Neuronal stem cell (in vitro differentiated cells): ENCODE data around the gene IPCEF1.
"Not testable (repeated sequence)": the region's sequence is repeated elsewhere in the genome, so short reads cannot be mapped to it uniquely, and the experiment has no call there.

Experiments used
- DNase-seq: peaks from one replicate; pipeline ENCODE4 v3.0.0-alpha.2; 2013; ENCODE audit warnings: low spot score
- H2AFZ ChIP-seq: one replicate; pipeline ENCODE4 v1.6.1; 2013; ENCODE audit warnings: mild to moderate bottlenecking, low read length, inconsistent platforms
- H2AK5ac ChIP-seq: 2 replicates; pipeline ENCODE4 v1.6.1; 2013; ENCODE audit warnings: low read depth, mild to moderate bottlenecking, inconsistent platforms, low read length, moderate library complexity, mixed read lengths
- H2BK120ac ChIP-seq: 2 replicates; pipeline ENCODE4 v1.6.1; 2013; ENCODE audit warnings: low read depth, mild to moderate bottlenecking, inconsistent platforms, low read length, moderate library complexity, mixed read lengths
- H2BK12ac ChIP-seq: one replicate; pipeline ENCODE4 v1.6.1; 2013; ENCODE audit warnings: low read length, inconsistent platforms
- H2BK15ac ChIP-seq: 2 replicates; pipeline ENCODE4 v1.6.1; 2013; ENCODE audit warnings: mild to moderate bottlenecking, low read length, inconsistent platforms, mixed read lengths
- H2BK5ac ChIP-seq: one replicate; pipeline ENCODE4 v1.6.1; 2013; ENCODE audit warnings: inconsistent platforms, mild to moderate bottlenecking, low read length, moderate library complexity
- H3K14ac ChIP-seq: one replicate; pipeline ENCODE4 v1.6.1; 2013; ENCODE audit warnings: low read length, inconsistent platforms
- H3K18ac ChIP-seq: 2 replicates; pipeline ENCODE4 v1.6.1; 2013; ENCODE audit warnings: low read length, inconsistent platforms
- H3K23ac ChIP-seq: 2 replicates; pipeline ENCODE4 v1.6.1; 2013; ENCODE audit warnings: low read depth, mild to moderate bottlenecking, mixed read lengths, low read length, inconsistent platforms; ENCODE audit not compliant: poor library complexity
- H3K27ac ChIP-seq: replicated peaks from 3 replicates; pipeline ENCODE4 v1.5.1; 2013; ENCODE audit warnings: low read length, inconsistent platforms
- H3K27me3 ChIP-seq, 3 experiments: 2 replicates each; pipeline ENCODE4 v1.6.1; 2013; ENCODE audit warnings: low read length in 3 of 3, mild to moderate bottlenecking in 2 of 3, inconsistent platforms in 1 of 3, low read depth in 1 of 3, mixed read lengths in 1 of 3, moderate library complexity in 1 of 3; ENCODE audit not compliant: control insufficient read depth in 3 of 3, insufficient read depth in 3 of 3
- H3K36me3 ChIP-seq, 2 donors: replicated peaks in 1 of 2; 2 replicates each; pipeline ENCODE4 v1.6.1; 2013; ENCODE audit warnings: low read length in 2 of 2; ENCODE audit not compliant: control insufficient read depth in 2 of 2, insufficient read depth in 2 of 2
- H3K4ac ChIP-seq: 2 replicates; pipeline ENCODE4 v1.6.1; 2013; ENCODE audit warnings: inconsistent platforms, mild to moderate bottlenecking, low read length, moderate library complexity
- H3K4me1 ChIP-seq, 2 donors: 1 replicate in 1 of 2; 2 replicates in 1 of 2; pipeline ENCODE4 v1.6.1; 2013; ENCODE audit warnings: low read length in 2 of 2, low read depth in 1 of 2; ENCODE audit not compliant: control insufficient read depth in 2 of 2, insufficient read depth in 1 of 2
- H3K4me2 ChIP-seq: one replicate; pipeline ENCODE4 v1.6.1; 2013; ENCODE audit warnings: mild to moderate bottlenecking, low read length, inconsistent platforms; ENCODE audit not compliant: insufficient read depth, poor library complexity, severe bottlenecking
- H3K4me3 ChIP-seq, 2 donors: 2 replicates each; pipeline ENCODE4 v1.5.1; 2013; ENCODE audit warnings: low read length in 2 of 2, mild to moderate bottlenecking in 2 of 2, inconsistent platforms in 1 of 2, moderate library complexity in 1 of 2
- H3K79me1 ChIP-seq: one replicate; pipeline ENCODE4 v1.6.1; 2013; ENCODE audit warnings: low read depth, mild to moderate bottlenecking, inconsistent platforms, low read length, moderate library complexity
- H3K9ac ChIP-seq: one replicate; pipeline ENCODE4 v1.6.1; 2013; ENCODE audit warnings: mild to moderate bottlenecking, low read depth, low read length, inconsistent platforms; ENCODE audit not compliant: poor library complexity
- H3K9me3 ChIP-seq, 2 donors: replicated peaks in 1 of 2; 2 replicates each; pipeline versions ENCODE3 to v1.6.1; 2013; ENCODE audit warnings: low read length in 2 of 2, mild to moderate bottlenecking in 2 of 2, inconsistent platforms in 1 of 2, low read depth in 1 of 2, mixed read lengths in 1 of 2, moderate library complexity in 1 of 2; ENCODE audit not compliant: control insufficient read depth in 2 of 2, insufficient read depth in 1 of 2
- H4K8ac ChIP-seq: one replicate; pipeline ENCODE4 v1.6.1; 2013; ENCODE audit warnings: low read depth, mild to moderate bottlenecking, inconsistent platforms, low read length, moderate library complexity
- H4K91ac ChIP-seq: one replicate; pipeline ENCODE4 v1.6.1; 2013; ENCODE audit warnings: low read length, low read depth, mild to moderate bottlenecking, inconsistent platforms; ENCODE audit not compliant: poor library complexity
- WGBS, 2 donors: extraction: QIAGEN DNeasy Blood & Tissue Kit; methylation state at CpG; one replicate each; pipeline ENCODE4 v1.1.7; 2013; ENCODE audit warnings: missing lambda C conversion rate in 2 of 2, mixed read lengths in 1 of 2; ENCODE audit not compliant: insufficient read length in 2 of 2, insufficient replicate concordance in 1 of 2; ENCODE audit errors: extremely low coverage in 2 of 2; 5-methylcytosine and 5-hydroxymethylcytosine counted together

Gene IPCEF1

GRCh38 chr6:154241581-154241980 is 115.0 kb downstream of the IPCEF1 start:
- Histone ChIP-seq H2BK120ac (no peak overlapping the region), H2BK15ac (no peak overlapping the region), H3K9ac (no peak overlapping the region), H3K4ac (no peak overlapping the region), H3K14ac (no peak overlapping the region), H3K4me2 (no peak overlapping the region), H2AK5ac (no peak overlapping the region), H4K8ac (no peak overlapping the region), H3K9me3 (no peaks in the 10 kb centered on the region), H3K4me1 (peaks cover 0 to 4% of the 10 kb centered on the region in 2 donors), H2BK5ac (no peak overlapping the region), H3K23ac (no peak overlapping the region), H2BK12ac (no peak overlapping the region), H3K18ac (no peak overlapping the region), H2AFZ (no peak overlapping the region), H3K4me3 (no peak overlapping the region), H4K91ac (no peak overlapping the region), H3K27me3 (no peaks in the 10 kb centered on the region), H3K36me3 (no peaks in the 10 kb centered on the region), H3K79me1 (no peaks in the 10 kb centered on the region), H3K27ac (no peak overlapping the region)
- no peak for DNase-seq
- WGBS, 2 donors: no CpG with 5 or more reads among the region's 8 CpGs

- not testable (repeated sequence) for H3K4me2 ChIP-seq
- no CpG with 5 or more reads among the region's 11 CpGs for WGBS, 2 donors
Observed at GRCh38 chr6:154241061-154241460, 115.5 kb downstream of the IPCEF1 start.

GRCh38 chr6:154239392-154239791 is 117.2 kb downstream of the IPCEF1 start:
- DNase-seq: no peak
- Histone ChIP-seq H2AFZ (no peak overlapping the region), H3K9ac (no peak overlapping the region), H3K9me3 (no peaks in the 10 kb centered on the region), H2BK15ac (no peak overlapping the region), H4K91ac (no peak overlapping the region), H3K23ac (no peak overlapping the region), H3K18ac (no peak overlapping the region), H2BK120ac (no peak overlapping the region), H3K27ac (no peak overlapping the region), H3K79me1 (no peaks in the 10 kb centered on the region), H4K8ac (no peak overlapping the region), H2AK5ac (no peak overlapping the region), H3K4me1 (peaks cover 0 to 2% of the 10 kb centered on the region in 2 donors), H3K4me2 (no peak overlapping the region), H3K14ac (no peak overlapping the region), H2BK12ac (no peak overlapping the region), H3K36me3 (no peaks in the 10 kb centered on the region), H3K27me3 (no peaks in the 10 kb centered on the region), H3K4me3 (no peak overlapping the region), H2BK5ac (no peak overlapping the region), H3K4ac (no peak overlapping the region)
- WGBS, 2 donors: no CpG with 5 or more reads among the region's 7 CpGs

More at GRCh38 chr6:154241061-154241460, 115.5 kb downstream of the IPCEF1 start:
- H3K9ac ChIP-seq, H2AK5ac ChIP-seq, H3K79me1 ChIP-seq, H3K4me3 ChIP-seq, H4K8ac ChIP-seq, H3K9me3 ChIP-seq, H2BK15ac ChIP-seq, H2AFZ ChIP-seq, H4K91ac ChIP-seq, H2BK120ac ChIP-seq, H3K18ac ChIP-seq, H3K23ac ChIP-seq, H3K14ac ChIP-seq, H3K27ac ChIP-seq, DNase-seq, H2BK12ac ChIP-seq, H2BK5ac ChIP-seq, H3K36me3 ChIP-seq, H3K4ac ChIP-seq, H3K4me1 ChIP-seq, H3K27me3 ChIP-seq: not testable (repeated sequence)

- no peak overlapping the region for H4K91ac ChIP-seq
- H3K23ac ChIP-seq: no peak overlapping the region
- no peaks in the 10 kb centered on the region for H3K79me1 ChIP-seq
- no peak overlapping the region for H2BK12ac ChIP-seq
- H3K9ac ChIP-seq: no peak overlapping the region
- H2BK120ac ChIP-seq: no peak overlapping the region
- no peak overlapping the region for H3K4me3 ChIP-seq
- DNase-seq: no peak
- no peak overlapping the region for H2AK5ac ChIP-seq
- no CpG with 5 or more reads among the region's 2 CpGs for whole genome bisulfite sequencing, 2 donors
- H2BK15ac ChIP-seq: no peak overlapping the region
- no peak overlapping the region for H3K14ac ChIP-seq
- no peak overlapping the region for H3K4me2 ChIP-seq
- no peak overlapping the region for H3K4ac ChIP-seq
- no peak overlapping the region for H3K27ac ChIP-seq
- H3K36me3 ChIP-seq: no peaks in the 10 kb centered on the region
- H3K4me1 ChIP-seq: peaks cover 0 to 2% of the 10 kb centered on the region in 2 donors
- no peaks in the 10 kb centered on the region for H3K9me3 ChIP-seq
- no peaks in the 10 kb centered on the region for H3K27me3 ChIP-seq
- no peak overlapping the region for H3K18ac ChIP-seq
- no peak overlapping the region for H2BK5ac ChIP-seq
- no peak overlapping the region for H4K8ac ChIP-seq
- no peak overlapping the region for H2AFZ ChIP-seq
Observed at GRCh38 chr6:154238831-154239230, 117.8 kb downstream of the IPCEF1 start.
